ENCODE results near the gene REXO5.

GRCh38 chr16:20799599-20799998, 6.7 kb upstream of the REXO5 start:
- TF ChIP-seq CTCF (IDR thresholded peaks at IDR 0.05; ENCODE audit: insufficient read depth, low read depth, low read length) (peak; percentile 35), EZH2 (IDR thresholded peaks at IDR 0.05; ENCODE audit: insufficient read depth, low read length) (no peak)
